Left renal pelvis (tissue), 4 donors: ENCODE data around the gene HS6ST2. TPM values are rescaled to one million over a fixed set of nuclear protein-coding genes. Genes with fewer than 3 reads are reported as not detected.

Source experiments
- DNase-seq, 4 donors: peaks; one replicate each; pipeline ENCODE4 v3.0.0-alpha.2; 2013; ENCODE audit warnings: low read depth in 4 of 4, low spot score in 3 of 4
- polyA plus RNA-seq, 4 donors: library from polyadenylated mRNA; unstranded; fragments of 120-200 nt; gene quantifications; one replicate each; pipeline ENCODE4 v1.2.1, GENCODE V29; 2013; ENCODE audit not compliant: insufficient read length in 4 of 4

HS6ST2 gene
- polyA plus RNA-seq, 4 donors = 21.6 to 40.2 (median 27.2) TPM

DNA sequence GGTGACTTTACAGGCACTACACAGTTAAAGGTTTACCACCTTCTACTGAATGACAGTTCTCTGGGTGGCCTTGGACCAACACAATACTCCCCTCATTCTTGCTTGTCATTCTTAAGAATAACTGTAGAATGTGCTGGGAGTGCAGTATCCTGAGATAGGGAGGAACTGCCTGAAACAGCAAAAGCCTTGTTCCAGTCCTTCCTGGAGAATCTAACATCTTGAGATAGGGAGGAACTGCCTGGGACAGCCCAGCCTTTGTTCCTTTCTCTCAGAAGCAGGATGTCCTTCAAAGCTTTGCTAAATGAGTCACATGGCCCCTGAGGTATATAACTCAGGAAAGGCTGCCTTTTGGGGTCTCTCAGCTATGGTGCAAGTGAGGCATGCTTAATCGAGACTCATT is 323.9 kb downstream of the HS6ST2 start:
- DNase-seq = no peak

GRCh38 chrX:132631579-132632232 is 326.7 kb downstream of the HS6ST2 start:
- DNase-seq = no peak

- no peak for DNase-seq
Measured at GRCh38 chrX:132624466-132624865, 334.0 kb downstream of the HS6ST2 start.

DNA sequence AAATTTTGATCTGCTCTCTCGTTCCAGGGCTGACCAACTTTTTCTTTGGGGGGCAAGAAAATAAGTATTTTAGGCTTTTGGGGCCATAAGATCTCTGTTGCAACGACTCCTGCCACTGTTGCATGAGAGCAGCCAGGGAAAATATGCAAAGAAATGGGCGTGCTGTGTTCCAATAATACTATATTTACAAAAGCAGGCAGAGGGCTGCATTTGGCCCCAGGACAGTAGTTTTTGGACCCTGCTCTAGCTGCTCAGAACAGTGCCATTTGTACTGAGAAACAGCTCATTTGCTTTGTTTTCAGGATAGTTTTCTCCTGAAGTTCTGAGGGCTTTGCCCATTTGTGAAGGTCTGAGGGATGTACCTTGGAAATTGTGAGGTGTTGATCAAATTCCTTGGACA is 334.5 kb downstream of the HS6ST2 start:
- no peak for DNase-seq

DNA sequence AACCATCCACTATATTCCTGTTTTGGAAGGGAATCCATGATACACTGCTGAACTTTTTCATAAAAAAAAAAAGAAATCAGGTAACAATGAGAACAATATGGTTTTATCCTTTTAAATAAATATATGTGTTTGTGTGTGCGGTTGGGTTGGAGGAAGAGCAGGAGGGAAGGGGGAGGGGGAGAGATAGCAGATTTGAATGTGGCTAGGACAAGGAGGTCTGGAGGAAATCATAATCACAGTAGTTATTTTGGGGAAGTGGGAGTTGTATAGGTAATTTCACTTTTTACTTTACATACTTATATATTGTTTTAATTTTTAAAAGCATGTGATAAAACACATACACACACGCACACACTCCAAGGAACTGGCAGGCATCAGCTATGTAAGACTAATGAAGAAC is 335.1 kb downstream of the HS6ST2 start:
- DNase-seq = no peak

DNA sequence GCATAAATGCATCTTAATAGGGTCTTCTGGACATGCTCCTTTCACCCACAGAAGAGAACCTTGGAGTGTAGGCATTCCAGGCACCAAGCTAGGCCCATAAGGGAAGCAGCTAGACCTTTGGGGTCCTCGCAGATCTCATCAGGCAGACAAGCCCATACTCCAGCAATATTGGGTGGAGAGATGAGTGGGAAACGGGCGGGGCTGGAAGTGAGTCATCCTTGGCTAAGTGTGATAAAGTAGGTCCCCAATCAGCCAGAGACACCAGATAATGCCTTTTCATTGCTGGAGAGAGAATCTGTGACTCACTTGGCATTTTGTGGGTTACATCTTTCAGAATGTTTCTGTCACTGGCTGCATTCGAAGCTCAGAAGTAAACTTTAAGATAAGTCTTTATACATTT is 336.3 kb downstream of the HS6ST2 start:
- no peak for DNase-seq

- no peak for DNase-seq
Measured at GRCh38 chrX:132618810-132619209, 339.6 kb downstream of the HS6ST2 start.

DNA sequence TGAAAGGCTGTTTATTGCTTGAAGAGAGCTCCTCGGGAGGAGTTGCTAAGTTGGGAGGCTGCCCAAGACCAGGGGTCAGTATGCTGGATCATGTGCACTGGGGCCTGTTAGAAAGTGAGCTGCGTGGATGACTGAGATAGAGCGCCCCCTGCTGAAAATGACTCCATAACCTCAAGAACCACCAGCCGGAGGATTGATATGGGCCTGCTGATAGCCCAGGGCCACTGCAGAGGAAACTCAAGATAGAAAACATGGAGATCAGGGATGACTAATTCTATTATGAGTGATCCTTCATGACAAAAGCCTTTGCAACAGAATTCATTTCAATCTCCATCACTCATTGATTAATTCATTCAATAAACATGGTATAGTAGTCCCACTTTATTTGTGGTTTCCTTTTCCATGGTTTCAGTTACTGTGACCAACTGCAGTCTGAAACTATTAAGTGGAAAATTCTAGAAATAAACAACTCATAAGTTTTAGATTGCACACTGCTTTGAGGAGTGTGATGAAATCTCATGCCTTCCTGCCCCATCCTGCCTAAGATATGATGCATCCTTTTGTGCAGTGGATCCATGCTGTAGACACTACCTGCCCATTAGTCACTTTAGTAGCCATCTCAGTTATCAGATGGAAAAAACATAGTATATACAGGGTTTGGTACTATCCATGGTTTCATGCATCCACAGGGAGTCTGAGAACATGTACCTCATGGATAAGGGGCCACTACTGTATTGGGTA is 342.9 kb downstream of the HS6ST2 start:
- peak in 1 of 4 donors; percentile 27 for DNase-seq

DNA sequence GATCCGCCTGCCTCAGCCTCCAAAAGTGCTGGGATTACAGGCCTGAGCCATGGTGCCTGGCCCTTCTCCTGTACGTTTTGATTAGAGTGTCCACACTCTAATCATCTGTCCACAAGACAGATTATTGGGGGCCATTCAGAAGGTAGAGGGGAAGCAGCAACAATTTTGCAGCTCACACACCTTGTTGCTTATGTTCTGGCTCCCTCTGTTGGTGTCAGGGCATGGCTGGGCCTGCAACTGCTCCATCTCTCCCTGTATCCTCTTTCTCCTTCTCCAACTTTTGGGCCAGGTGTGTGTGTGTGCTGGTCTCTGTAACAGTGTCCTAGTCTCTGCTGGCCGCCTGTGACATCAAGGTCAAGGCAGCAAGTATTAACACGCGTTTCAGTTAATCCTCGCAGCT is 344.1 kb downstream of the HS6ST2 start:
- DNase-seq = no peak

DNA sequence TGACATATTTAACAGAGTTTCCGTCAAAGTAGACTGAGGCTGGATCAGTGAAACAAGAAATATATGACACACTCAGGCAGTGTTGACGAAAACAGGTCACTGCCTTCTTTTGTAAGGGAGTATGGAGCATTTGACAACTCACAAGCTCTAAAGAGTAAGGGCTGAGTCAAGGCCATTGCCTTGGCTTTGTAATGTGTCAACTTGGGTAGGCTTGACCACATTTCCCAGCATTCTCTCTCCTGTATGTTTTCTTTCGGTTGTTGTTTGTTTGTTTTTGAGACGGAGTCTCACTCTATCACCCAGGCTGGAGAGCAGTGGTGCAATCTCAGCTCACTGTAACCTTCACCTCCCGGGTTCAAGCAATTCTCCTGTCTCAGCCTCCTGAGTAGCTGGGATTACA is 344.6 kb downstream of the HS6ST2 start:
- no peak for DNase-seq

- no peak for DNase-seq
Measured at GRCh38 chrX:132612821-132613564, 345.4 kb downstream of the HS6ST2 start.

DNA sequence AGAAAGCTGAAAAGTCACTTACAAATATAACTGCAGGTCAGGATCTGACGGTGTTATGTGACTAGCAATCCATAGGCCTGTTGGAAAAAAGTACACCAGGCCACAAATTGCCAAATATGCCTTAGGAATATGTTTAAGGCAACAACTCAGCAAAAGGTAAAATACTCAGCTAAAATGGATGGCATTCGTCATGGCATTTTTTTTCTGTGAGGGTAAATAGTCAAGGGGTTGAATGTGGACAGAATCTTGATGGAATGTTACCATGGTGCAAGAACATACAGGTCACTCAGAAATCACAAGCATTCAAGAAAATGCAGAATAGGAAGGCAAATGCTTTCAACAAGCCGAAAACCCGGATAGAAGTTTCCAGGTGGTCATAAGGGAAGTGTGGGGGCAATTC is 347.9 kb downstream of the HS6ST2 start:
- DNase-seq = no peak

DNA sequence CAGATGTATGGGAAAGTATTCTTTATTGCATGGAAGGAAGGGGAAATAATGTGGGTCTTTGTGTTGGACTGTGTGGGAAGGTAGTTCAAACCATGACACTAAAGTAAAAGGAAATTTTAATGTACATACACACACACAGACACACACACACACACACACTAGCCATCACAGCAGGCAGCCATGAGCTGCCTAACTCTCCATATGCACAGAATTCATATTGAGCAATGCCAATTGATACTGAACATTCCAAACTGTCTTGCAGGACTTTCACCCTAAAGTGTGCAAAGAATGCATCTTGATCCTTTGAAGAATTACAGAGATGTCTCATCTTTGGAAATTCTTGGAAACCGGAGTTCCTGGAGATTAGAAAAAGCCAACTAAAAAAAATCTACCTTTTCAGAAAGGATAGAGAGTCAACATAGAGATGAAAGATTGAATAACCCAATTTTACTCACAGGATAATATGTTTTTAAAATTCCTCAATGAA is 349.0 kb downstream of the HS6ST2 start:
- DNase-seq = no peak

GRCh38 chrX:132603700-132604286 is 354.6 kb downstream of the HS6ST2 start:
- DNase-seq = no peak

GRCh38 chrX:132602701-132603100 is 355.7 kb downstream of the HS6ST2 start:
- no peak for DNase-seq

DNA sequence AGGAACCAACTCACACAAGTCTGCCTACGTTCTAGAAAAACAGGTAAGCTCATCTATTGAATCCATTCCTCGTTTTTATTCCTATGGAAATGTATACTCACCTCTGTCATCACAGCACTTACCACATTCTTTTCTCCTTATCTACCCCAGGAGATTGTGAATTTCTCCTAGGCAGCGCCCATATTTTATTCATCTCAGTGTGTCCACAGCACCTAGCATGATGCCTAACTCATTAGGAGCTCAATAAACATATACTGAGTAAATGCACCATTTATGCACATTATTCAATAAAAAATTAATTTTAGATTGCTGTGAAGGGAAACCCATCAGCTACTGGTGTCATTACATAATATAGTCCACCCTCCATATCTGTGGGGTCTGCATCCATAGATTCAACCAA is 363.4 kb downstream of the HS6ST2 start:
- no peak for DNase-seq

GRCh38 chrX:132594129-132594528 is 364.3 kb downstream of the HS6ST2 start:
- no peak for DNase-seq

GRCh38 chrX:132592880-132593279 is 365.5 kb downstream of the HS6ST2 start:
- DNase-seq = no peak

GRCh38 chrX:132591719-132592275 is 366.6 kb downstream of the HS6ST2 start:
- DNase-seq = no peak

DNA sequence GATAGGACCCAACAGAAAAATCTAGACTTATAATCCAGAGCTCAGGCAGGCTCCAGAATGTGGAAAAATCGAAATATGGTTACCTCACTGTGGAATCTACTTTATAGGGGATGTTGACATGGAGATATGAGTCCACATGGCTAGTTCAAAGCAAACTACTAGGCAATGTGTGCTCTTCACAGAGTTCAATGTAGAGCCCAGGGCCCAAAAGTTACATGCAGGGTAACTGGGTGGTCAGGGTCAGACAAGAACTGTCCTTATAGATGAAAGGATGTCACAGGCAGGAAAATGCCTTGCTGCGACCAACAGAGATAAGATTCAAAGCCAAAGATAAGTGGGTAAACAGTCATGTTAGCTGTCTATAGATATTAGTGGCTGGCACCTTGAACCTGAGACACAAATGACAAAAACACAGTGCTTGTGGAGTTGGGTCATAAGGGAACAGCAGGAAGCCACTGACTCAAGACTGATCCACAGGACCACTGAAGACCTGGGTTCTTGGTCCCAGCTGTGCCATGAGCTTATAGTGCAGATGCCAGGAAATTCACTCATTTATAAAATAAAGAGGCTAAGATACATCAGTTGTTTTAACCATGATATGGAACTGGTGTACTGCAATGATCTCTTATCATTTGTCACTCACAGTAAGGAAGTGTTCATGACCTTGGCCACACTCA is 367.9 kb downstream of the HS6ST2 start:
- no peak for DNase-seq
